SKM-1 treated with dmso at 0.1 percent for 144 hours (cell line): ENCODE measurements around the gene ZNF276.
"Not testable (repeated sequence)": the region's sequence is repeated elsewhere in the genome, so short reads cannot be mapped to it uniquely, and the experiment has no call there.

Experiments
- DNase-seq: peaks from one replicate; lab custom pipeline; 2025; ENCODE audit not compliant: unreplicated experiment; lab: John Stamatoyannopoulos, UW

ZNF276 gene

DNA sequence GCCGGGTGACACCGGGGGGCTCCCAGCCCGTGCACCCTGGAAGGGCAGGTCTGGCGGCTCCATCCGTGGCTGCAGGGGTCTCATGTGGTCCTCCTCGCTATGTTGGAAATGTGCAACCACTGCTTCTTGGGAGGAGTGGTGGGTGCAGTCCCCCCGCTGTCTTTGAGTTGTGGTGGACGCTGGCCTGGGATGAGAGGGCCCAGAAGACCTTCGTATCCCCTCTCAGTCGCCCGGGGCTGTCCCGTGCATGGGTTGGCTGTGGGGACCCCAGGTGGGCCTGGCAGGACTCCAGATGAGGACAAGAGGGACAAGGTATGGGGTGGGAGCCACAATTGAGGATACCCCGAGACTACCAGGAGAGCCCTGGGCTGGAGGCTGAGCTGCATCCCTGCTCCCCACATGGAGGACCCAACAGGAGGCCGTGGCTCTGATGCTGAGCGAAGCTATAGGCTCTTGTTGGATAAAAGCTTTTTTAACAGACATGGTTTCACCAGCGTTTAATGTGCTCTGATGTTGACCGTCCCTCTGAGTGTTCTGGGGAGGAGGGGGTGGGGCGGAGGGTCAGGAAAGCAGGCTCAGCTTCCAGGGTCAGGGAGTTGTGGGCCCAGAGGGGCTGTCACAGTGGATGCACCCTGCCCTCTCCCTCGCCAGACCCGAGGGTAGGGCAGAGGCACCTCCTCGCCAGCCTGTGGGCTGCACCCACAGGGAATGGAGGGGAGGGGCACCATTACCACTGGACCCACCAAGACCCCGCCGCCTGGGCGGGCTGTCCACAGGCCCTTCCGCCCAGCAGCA, 25.3 kb upstream of the ZNF276 start:
- no peak for DNase-seq

DNA sequence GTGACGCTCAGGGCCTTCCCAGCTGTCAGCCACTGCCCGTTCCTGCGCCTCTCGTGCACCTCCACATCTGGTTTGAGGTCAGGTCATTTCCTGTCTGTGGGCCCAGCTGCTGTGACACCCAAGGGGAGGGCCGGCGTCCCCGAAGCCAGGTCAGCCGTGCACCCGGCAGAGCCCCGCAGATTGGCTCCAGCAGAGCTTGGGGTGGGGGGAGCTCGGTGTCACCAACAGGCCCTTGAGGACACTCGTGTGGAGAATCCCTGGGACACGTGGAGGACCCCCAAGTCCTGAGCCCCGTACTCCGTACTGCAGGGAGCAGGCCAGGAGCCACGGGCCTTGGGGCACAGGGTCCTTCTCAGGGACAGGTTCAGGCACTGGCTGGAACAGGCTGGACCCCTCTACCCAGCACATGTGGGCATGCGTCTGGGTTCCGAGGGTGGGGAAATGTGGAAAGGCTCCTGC, 24.6 kb upstream of the ZNF276 start:
- DNase-seq, result no peak

DNA sequence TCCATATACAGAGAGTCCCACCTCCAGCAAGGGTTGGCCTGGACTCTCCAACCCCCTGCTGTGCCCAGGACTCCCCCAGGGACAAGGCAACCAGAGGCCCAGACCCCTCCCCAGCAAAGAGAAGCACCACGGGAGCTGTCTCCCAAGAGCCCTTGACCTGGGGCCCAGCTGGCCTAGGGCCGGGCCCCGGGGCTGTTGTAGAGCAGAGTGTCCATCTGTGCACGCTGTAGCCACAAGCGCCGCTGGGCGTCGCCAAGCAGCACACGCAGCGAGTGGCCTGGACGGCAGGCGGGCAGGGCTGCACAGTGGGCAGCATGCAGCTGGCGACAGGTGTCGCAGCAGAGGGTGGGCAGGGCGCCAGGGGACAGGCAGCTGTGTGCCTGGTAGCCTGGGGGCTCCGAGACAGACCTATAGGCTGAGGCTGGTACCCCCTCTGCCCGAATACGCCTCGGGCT, 24.1 kb upstream of the ZNF276 start:
- no peak for DNase-seq

DNA sequence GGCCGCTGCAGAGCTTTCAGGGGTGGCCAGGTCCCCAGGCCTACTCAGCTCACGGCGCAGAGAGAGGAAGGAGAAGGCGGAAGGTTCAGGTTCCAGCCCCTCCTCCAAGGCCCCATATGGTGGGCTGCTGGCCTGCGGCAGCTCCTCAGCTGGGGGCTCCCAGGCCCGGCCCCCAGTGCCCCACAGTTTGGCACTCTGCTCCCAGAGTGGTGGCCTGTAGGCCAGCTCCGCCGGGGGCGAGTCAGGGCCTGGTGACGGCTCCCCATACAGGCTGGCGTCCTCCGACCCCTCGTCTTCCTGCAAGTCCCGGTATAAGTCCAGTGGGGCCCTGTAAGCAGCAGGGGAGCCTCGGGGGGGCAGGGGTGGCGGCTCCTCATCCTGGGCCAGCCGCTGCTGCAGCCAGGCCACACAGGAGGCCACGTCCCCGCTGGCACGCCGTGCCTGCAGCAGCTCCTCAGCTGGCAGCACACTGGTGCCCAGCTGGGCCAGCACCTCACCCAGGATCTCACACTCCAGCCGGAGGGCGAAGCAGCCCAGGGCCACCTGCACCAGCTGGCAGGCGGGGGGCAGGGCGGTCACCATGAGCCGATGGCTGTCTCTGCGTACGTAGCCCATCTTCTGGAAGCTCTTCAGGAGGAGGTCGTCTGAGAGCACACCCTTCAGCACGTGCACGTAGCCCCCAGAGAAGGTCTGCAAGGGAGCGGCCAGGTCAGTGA, 23.6 kb upstream of the ZNF276 start:
- no peak for DNase-seq

DNA sequence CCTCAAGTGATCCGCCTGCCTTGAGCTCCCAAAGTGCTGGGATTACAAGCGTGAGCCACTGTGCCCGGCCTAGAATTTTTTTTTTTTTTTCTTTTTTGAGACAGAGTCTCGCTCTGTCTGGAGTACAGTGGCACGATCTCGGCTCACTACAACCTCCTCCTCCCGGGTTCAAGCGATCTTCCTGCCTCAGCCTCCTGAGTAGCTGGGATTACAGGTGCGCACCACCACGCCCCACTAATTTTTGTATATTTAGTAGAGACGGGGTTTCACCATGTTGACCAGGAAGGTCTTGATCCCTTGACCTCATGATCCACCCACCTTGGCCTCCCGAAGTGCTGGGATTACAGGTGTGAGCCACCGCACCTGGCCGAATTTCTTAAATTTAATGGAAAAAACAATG, 22.6 kb upstream of the ZNF276 start:
- DNase-seq, result not testable (repeated sequence)

DNA sequence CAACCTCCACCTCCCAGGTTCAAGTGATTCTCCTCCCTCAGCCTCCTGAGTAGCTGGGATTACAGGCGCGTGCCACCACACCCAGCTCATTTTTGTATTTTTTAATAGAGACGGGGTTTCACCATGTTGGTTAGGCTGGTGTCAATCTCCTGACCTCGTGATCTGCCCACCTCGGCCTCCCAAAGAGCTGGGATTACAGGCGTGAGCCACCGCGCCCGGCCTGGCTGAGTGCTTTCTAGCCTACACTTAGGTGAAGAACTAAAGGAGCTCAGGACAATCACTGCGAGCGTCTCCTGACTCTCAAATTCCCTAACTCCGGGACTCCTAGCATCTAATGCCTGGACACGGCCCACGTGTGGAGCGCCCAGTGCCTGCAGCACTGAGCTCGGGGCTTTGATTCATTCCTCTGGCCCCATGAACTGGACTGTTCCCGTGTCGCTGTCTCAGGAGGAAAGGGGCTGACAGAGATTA, 21.7 kb upstream of the ZNF276 start:
- DNase-seq, result not testable (repeated sequence)

DNA sequence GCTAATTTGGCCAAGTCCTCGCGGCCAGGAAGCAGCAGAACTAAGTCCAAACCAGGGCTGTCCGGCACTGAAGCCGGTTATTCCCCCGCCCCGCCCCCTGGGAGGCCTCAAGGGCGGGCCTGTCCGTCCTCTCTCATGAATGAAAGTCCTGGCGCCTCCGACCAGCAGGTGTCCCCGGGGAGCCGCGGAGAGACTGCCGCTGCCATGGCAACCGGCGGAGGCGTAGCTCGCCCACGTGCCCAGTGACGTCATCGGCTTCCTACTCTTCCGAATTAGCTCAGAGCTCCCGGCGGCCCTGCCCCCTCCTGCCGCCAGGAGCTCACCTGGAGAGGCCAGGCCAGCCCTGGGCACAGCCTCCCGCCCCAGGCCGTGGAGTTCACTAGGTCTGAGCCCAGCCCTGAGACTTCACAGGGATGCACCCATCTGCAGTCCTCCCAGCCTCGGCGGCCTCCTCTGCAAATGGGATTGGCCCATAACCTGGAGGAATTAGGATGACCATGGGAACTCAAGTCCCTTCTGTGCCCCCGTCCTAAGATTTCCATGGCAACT, 21.2 kb upstream of the ZNF276 start:
- DNase-seq, result peak; percentile 97

DNA sequence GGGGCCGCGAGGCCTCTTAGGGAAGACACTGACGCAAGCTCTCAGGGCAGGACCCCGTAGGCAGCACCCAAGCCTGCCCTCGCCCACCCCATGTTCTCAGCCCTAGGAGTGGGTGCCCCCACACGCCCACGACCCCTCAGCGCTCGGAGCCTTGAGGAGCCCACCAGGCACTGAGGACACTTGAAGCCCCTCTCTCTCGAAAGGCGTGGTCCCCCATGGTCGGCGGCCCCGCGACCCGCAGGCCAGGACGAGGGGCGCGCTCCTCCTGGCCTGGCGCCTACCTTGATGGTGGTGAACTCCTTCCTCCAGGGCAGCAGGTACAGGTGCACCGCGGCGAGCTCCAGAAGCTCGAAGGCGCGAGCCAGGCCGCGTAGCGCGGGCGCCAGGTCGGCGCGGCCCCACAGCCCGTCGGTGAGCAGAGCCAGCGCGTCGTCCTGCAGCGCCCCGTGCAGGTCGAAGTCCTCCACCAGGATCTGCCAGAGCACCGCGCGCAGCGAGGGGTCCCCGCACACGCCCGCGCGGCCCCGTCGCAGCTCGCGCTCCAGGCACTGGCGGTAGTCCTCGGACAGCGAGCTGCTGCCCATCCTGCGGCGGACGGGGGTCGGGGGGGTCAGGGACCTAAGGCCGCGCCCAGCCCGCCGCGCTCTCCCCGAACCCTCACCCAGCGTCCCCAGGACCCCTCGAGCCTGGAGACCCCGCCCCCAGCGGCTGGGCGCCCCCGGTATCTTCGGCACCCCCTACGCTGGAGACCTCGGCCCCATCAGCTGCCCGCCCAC, 20.5 kb upstream of the ZNF276 start:
- DNase-seq, result no peak

DNA sequence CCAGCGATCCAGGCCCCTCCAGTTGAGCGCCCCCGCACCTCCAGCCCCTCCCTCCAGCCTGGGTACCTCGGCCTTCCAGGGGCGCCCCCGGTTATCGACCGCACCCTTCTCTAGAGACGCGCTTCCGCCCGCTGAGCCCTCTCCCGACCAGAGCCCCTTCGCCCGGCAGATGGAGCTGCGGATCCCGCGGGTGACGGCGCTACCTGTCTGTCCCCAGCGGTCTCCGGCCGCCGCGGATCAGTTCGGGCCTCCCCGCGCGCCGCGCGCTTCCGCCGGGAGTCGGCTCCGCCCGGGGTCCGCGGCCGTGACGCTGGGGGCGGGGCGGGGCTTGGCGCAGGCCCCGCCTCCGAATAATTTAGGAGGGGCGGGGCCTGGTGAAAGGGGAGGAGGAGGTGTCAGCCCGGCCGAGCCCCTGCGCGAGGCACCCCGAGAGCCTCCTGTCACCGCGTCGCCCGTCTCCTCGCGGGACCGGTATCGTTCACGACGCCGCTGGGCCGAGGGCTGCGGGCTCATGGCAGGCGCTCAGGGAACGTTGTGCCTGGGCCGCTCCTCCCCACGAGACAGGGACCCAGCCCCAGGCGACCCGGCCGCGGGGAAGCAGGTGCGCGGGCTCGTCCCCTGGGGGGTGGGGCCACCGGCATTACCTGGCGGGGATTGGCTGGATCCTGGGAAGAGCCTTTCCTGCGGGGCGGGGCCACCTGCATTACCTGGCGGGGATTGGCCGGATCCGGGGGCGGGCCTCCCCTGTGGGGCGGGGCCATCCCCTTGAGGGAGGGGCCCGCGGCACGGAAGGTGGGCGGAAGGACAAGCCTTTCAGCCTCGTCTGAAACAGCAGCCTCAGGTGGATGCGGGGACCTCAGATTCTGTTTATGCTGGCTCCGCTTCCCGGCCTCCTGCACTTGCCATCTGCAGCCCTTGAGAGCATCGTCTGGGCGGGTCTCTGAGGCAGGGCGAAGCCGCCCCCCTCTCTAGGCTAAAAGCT, 19.6 kb upstream of the ZNF276 start, which contains the start of gene SPATA2L:
TSS of gene SPATA2L (minus strand) at position 281 of the 982 bp plus-strand sequence. CDS start 473 bp downstream, outside the sequence.
- DNase-seq, result peak; percentile 95

DNA sequence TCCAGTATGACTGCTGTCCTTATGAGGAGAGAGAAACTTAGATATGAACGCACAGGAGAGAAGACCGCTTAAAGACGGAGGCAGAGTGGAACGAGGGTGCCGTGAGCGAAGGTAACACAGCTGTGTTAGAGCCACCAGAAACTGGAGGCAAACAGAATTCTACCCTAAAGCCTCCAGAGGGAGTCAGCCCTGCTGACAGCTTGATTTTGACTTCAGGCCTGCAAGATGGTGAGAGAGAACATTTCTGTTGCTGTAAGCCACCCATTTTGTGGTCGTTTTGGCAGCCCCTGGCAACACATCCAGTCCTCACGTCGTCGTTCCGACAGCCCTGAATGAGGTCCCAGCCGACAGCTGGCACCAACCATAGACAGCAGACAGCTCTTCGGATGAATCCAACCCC, 17.1 kb upstream of the ZNF276 start:
- DNase-seq, result no peak

DNA sequence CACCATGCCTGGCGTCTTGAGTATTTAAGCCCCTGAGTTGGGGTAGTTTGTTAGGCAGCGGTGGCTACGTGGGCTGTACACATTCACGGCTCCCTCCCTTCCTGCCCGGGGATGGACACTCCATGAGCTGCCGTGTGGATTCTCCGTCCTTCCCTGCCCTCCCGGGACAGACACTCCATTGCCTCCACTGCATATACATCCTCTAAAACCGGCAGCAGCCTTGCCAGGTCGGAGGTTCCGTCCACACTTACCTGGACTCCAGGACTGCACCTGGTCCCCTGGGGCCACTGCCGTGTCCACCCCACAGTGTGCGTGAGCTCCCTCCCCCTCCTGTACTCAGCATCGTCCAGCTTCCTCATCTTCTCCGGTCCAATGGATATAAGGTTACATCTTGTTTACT, 16.3 kb upstream of the ZNF276 start:
- DNase-seq, result no peak

DNA sequence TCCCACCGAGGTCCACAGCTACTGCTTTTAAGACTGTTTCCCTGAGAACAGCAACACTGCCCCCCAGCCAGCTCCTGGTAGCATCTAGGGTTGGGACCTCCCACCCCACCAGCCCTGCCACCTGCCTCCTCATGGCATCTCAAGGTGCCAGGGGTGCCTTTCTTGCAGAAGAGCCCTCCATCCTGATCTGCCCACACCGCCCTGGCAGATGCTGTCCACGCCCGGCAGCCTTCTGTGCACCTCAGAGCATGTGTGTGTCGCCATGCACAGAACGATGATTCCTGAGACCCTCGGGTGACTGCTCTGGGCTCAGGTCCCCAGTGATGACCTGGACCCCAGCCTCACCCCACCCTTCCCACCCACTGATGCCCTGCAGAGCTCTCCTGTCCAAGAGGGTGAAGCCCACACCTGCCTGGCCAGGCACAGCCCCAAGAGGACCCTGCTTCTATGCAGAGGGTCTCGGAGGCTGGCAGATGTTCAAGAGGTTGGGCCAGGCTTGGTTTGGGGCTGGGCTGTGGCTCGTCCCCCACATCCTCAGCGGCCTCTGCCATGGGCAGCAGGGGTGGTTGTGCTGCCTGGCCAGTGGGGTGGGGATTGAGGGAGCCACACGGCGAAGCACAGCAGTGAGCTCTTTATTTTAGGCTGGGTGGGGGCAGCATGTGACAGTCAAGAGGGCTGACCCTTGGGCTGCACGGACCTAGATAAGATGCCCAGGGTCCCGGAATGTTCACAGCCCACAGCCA, 14.6 kb upstream of the ZNF276 start:
- DNase-seq, result no peak

DNA sequence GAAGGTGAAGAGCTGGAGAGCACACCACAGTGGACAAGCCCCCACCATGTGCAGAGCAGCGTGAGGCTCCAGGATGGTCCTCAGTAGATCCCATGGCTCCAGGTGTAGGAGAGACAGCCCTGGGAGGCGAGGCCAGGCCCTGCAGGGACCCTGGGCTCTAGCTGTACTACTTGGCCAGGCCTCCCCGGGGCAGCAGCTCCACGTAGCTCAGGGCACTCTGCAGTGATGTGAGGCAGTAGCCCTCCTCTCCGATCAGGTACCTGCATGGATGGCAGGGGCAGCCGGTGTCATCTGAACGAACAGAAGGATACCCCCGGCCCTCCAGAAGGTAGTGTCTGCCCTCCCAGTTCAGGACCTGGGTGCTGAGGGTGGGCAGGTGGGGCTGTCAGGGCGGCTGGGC, 13.6 kb upstream of the ZNF276 start:
- DNase-seq, result no peak

DNA sequence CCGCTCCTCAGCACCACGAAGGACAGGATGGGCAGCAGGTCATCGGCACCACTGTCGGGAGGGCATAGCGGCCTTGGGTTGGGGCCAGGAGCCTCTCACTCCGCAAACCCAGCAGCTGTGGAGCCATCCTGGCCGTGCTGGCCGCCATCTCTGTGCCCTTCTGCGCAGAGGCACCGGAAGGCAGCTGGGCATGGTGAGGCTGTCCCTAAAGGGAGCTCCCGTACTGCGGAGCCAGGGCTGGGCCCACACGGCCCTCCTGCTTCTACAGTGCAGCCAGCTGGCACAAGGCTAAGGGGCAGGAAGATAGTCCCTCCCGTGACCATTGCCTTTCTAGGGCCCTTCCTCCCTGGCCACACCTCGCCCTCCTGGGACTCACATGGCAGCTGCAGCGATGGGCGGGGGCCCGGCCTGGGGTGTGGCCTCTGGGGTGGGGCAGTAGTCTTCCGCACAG, 12.8 kb upstream of the ZNF276 start:
- no peak for DNase-seq

DNA sequence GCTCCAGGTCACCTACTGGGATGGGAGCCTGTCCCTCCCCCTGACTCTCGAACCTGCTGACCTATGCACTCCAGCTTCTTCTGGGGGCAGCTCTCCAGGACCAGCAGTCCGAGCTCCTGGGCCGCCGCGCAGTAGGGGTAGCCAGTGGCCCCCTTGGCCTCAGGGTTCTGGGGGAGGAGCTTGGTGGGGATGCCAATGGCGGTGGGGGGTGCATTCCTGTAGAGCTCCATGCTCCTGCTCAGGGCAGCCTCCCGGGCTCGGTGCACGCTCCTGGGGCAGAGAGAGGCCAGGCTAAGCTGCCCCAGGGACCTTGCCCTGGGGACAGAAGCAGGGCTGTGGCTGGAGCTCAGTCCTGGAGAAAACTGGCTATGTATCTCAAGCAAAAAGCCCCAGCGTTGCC, 12.2 kb upstream of the ZNF276 start:
- DNase-seq, result no peak

DNA sequence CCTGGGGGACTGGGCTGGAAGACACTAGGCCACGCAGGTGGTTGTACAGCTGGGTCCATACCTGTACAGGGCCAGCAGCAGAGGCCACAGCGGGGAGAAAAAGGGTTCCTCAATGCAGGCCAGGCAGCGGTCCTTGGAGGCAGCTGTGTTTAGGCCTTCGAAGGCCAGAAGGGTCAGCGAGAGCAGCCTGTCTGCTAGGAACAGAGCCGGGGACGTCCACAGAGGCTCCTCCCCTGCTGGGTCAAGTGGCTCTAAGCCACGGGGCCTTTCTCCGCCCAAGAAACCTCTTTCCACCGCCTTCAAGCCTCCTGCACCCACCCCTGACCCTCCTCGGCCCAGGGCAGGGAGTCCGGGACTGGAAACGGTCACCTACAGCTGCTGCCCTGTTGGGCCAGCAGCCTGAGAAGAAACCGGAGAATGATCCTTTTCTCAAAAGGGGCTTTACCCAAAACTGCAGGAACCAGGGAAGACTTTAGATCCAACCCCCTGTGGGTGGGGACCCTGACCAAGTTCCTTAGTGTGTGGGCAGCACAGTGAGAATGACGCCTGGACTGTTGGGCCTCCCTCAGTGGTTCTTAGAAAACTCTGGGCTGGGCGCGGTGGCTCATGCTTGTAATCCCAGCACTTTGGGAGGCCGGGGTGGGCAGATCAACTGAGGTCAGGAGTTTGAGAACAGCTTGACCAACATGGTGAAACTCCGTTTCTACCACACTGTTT, 11.5 kb upstream of the ZNF276 start:
- no peak for DNase-seq

DNA sequence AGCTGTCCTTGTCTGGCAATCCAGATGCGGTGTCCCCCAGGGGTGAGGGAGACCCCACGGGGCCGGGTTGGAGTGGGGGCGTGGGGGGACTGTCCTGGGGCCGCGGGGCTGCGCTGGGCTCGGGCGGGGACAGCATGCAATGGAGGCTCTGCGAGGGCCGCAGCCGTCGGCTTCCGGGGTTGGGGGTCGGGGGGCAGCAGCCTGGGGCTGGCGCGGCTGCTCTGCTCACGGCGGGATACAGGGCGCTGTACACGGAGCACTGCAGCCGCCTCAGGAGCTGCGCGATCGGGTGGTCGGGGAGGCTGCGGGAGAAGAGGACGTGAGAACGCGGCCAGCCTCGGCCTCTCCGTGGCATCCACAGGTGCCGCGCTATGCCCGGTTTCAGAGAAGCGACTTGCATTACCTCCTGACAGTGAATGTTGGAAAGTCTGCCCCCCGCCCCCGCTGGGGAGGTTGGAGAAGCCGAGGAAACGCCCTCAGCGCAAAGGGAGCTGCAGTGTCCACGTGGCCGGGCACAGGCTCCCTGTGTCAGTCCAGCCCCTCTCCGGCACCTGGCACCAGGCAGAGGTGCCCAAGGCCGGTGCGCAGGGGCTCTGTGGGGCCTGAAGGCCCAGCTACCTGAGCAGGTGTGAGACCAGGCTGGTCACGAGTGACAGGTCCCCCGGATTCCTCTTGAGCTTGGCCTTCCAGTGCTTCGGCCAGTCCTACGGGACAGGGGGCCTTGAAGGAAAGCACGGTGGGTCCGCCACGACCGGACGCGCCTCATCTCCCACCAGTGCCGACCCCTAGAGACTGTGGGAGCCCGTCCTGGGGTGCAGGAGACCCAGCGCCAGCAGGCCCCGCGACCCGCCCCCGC, 10.4 kb upstream of the ZNF276 start:
- no peak for DNase-seq
